Measurements from ENCODE around the gene CKAP4. TPM values are rescaled to one million over a fixed set of nuclear protein-coding genes. Genes with fewer than 3 reads are reported as not detected.

CKAP4 gene
- total and polyA plus RNA-seq, 2 of the 13 experiments (the other 11 are each of a cell fraction or from before 2014, with no cell fraction given), result 39.2 to 70.2 TPM

DNA sequence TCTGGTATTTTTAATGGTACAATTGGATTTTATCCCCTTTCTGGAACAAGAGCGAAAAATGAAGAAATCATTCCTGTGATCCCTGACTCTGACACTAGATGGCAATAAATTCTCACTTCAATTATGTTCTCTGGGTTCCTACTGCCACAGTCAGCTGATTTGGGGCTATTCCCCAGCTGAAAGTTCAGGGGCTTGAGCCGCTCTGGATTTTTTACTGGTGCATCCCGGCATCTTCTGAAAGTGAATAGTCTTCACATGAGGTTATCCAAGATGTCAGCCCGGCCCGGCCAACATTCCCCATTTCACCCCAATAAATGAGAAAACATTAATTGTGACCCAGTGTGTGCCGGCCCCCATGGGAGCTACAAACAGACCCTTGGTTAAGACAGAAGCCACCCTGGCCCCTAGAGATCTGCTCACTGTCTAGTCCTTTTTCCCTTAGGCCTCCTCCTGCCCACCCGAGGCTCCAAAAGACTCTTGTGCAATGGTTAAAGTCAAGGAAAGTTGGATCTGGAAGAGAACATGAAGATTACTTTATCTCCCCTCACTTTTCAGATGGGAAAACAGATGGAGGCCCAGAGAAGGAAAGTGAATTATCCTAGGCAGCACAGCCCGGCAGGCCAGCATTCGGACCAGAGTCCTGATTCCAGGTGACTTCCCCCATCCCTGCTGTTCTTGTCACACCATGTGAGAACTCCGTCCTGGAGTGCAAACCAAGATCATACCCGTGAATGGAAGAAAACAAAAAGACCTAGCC lies 20.8 kb downstream of the CKAP4 start (continued):
- no peak for TF ChIP-seq MAZ (IDR thresholded peaks at IDR 0.05; ENCODE audit: borderline replicate concordance, low read depth, low read length)
- 0 out of 2 replicates have a peak, but pooled peaks have one; percentile 15 for TF ChIP-seq MAZ (CRISPR knock-in tag; IDR thresholded peaks at IDR 0.05; ENCODE audit: low read depth)
- TF ChIP-seq NFYB (CRISPR knock-in tag; IDR thresholded peaks at IDR 0.05), result no peak
- no peak for TF ChIP-seq JARID2 (CRISPR knock-in tag; IDR thresholded peaks at IDR 0.05; ENCODE audit: insufficient replicate concordance)
- peak; percentile 78 for TF ChIP-seq RAD21 (CRISPR knock-in tag; IDR thresholded peaks at IDR 0.05)
- TF ChIP-seq, protein P1, sequence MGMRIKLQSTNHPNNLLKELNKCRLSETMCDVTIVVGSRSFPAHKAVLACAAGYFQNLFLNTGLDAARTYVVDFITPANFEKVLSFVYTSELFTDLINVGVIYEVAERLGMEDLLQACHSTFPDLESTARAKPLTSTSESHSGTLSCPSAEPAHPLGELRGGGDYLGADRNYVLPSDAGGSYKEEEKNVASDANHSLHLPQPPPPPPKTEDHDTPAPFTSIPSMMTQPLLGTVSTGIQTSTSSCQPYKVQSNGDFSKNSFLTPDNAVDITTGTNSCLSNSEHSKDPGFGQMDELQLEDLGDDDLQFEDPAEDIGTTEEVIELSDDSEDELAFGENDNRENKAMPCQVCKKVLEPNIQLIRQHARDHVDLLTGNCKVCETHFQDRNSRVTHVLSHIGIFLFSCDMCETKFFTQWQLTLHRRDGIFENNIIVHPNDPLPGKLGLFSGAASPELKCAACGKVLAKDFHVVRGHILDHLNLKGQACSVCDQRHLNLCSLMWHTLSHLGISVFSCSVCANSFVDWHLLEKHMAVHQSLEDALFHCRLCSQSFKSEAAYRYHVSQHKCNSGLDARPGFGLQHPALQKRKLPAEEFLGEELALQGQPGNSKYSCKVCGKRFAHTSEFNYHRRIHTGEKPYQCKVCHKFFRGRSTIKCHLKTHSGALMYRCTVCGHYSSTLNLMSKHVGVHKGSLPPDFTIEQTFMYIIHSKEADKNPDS (CRISPR knock-in tag; IDR thresholded peaks at IDR 0.05), result no peak
- TF ChIP-seq ZNF777 (CRISPR knock-in tag; IDR thresholded peaks at IDR 0.05), result no peak
- TF ChIP-seq, protein P2, sequence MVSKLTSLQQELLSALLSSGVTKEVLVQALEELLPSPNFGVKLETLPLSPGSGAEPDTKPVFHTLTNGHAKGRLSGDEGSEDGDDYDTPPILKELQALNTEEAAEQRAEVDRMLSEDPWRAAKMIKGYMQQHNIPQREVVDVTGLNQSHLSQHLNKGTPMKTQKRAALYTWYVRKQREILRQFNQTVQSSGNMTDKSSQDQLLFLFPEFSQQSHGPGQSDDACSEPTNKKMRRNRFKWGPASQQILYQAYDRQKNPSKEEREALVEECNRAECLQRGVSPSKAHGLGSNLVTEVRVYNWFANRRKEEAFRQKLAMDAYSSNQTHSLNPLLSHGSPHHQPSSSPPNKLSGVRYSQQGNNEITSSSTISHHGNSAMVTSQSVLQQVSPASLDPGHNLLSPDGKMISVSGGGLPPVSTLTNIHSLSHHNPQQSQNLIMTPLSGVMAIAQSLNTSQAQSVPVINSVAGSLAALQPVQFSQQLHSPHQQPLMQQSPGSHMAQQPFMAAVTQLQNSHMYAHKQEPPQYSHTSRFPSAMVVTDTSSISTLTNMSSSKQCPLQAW (CRISPR knock-in tag; IDR thresholded peaks at IDR 0.05), result peak; percentile 35; the same call in 1 of the 2 replicates
- no peak for TF ChIP-seq KDM5A (IDR thresholded peaks at IDR 0.05; ENCODE audit: borderline replicate concordance, low read length)
- TF ChIP-seq, protein P3, sequence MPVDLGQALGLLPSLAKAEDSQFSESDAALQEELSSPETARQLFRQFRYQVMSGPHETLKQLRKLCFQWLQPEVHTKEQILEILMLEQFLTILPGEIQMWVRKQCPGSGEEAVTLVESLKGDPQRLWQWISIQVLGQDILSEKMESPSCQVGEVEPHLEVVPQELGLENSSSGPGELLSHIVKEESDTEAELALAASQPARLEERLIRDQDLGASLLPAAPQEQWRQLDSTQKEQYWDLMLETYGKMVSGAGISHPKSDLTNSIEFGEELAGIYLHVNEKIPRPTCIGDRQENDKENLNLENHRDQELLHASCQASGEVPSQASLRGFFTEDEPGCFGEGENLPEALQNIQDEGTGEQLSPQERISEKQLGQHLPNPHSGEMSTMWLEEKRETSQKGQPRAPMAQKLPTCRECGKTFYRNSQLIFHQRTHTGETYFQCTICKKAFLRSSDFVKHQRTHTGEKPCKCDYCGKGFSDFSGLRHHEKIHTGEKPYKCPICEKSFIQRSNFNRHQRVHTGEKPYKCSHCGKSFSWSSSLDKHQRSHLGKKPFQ (CRISPR knock-in tag; IDR thresholded peaks at IDR 0.05; ENCODE audit: insufficient replicate concordance), result no peak
- TF ChIP-seq, protein P4, sequence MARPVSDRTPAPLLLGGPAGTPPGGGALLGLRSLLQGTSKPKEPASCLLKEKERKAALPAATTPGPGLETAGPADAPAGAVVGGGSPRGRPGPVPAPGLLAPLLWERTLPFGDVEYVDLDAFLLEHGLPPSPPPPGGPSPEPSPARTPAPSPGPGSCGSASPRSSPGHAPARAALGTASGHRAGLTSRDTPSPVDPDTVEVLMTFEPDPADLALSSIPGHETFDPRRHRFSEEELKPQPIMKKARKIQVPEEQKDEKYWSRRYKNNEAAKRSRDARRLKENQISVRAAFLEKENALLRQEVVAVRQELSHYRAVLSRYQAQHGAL (CRISPR knock-in tag; IDR thresholded peaks at IDR 0.05; ENCODE audit: not compliant biosample characterization), result no peak
- no peak for TF ChIP-seq ZSCAN30 (CRISPR knock-in tag; IDR thresholded peaks at IDR 0.05)
- TF ChIP-seq ZNF501 (CRISPR knock-in tag; IDR thresholded peaks at IDR 0.05), result peak; percentile 56; the same call in 1 of the 2 replicates
- no peak for TF ChIP-seq PCBP1 (IDR thresholded peaks at IDR 0.05; ENCODE audit: borderline replicate concordance, low read depth, low read length)
- peak; percentile 29; the same call in 1 of the 2 replicates for TF ChIP-seq SAP130 (CRISPR knock-in tag; IDR thresholded peaks at IDR 0.05; ENCODE audit: low read depth)
- TF ChIP-seq ZNF563 (CRISPR knock-in tag; IDR thresholded peaks at IDR 0.05), result no peak
- no peak for TF ChIP-seq THAP11 (CRISPR knock-in tag; IDR thresholded peaks at IDR 0.05)

Data from HepG2 (cell line).